IMR-90 (cell line): ENCODE results near the gene TNNC1. TPM values are rescaled to one million over a fixed set of nuclear protein-coding genes. Genes with fewer than 3 reads are reported as not detected.

Source experiments
- ATAC-seq: fragments of 200-7000 bp; cut with Tn5 transposase; 2 replicates; pipeline ENCODE4 v1.9.1; 2020; ENCODE audit warnings: low read depth, mild to moderate bottlenecking, moderate library complexity
- BruUV-seq: library from RNA; stranded (reverse); fragments of 400-500 nt; replicated peaks from 2 replicates; lab custom pipeline; 2021; lab: Mats Ljungman, UMichigan
- CTCF ChIA-PET: fragments of 300-600 bp; formaldehyde crosslinking; extraction: SDS; loops from one replicate; lab custom pipeline; 2021; ENCODE audit warnings: antibody characterized with exemption; lab: Yijun Ruan, JAX
- POLR2A ChIA-PET: fragments of 300-600 bp; sonication (Branson Sonifier 250); formaldehyde crosslinking; loops from one replicate; lab custom pipeline; 2022; ENCODE audit warnings: antibody characterized with exemption; ENCODE audit not compliant: unreplicated experiment; lab: Charles Lee
- DNase-seq: peaks from one replicate; pipeline ENCODE4 v3.0.0; 2013
- H2AFZ ChIP-seq: replicated peaks from 2 replicates; pipeline ENCODE3; 2013; ENCODE audit warnings: low read length, mild to moderate bottlenecking; ENCODE audit not compliant: poor library complexity
- H2AK5ac ChIP-seq: 2 replicates; pipeline ENCODE4 v1.6.1; 2013; ENCODE audit warnings: low read depth, low read length, inconsistent platforms
- H2AK9ac ChIP-seq: replicated peaks from 2 replicates; pipeline ENCODE3; 2013; ENCODE audit warnings: mild to moderate bottlenecking, low read depth, low read length, moderate library complexity; ENCODE audit not compliant: poor library complexity
- H2BK120ac ChIP-seq: 2 replicates; pipeline ENCODE4 v1.6.1; 2013; ENCODE audit warnings: low read depth, low read length, inconsistent platforms
- H2BK15ac ChIP-seq: 3 replicates; pipeline ENCODE4 v1.6.1; 2013; ENCODE audit warnings: low read depth, low read length, inconsistent platforms
- H2BK20ac ChIP-seq: 2 replicates; pipeline ENCODE4 v1.6.1; 2013; ENCODE audit warnings: low read depth, mild to moderate bottlenecking, inconsistent platforms, low read length, moderate library complexity
- H2BK5ac ChIP-seq: 2 replicates; pipeline ENCODE4 v1.6.1; 2013; ENCODE audit warnings: mild to moderate bottlenecking, low read depth, low read length, inconsistent platforms; ENCODE audit not compliant: poor library complexity, severe bottlenecking
- H3K14ac ChIP-seq: replicated peaks from 2 replicates; pipeline ENCODE4 v1.6.1; 2013; ENCODE audit warnings: low read depth, low read length, inconsistent platforms
- H3K18ac ChIP-seq: 2 replicates; pipeline ENCODE4 v1.6.1; 2013; ENCODE audit warnings: low read depth, low read length, control low read depth
- H3K23ac ChIP-seq: 2 replicates; pipeline ENCODE4 v1.6.1; 2013; ENCODE audit warnings: low read depth, low read length, inconsistent platforms
- H3K27ac ChIP-seq: 2 replicates; pipeline ENCODE4 v1.5.1; 2013; ENCODE audit warnings: mild to moderate bottlenecking, control low read depth, low read length; ENCODE audit not compliant: insufficient read depth
- H3K27me3 ChIP-seq: 2 replicates; pipeline ENCODE4 v1.6.1; 2013; ENCODE audit warnings: low read length; ENCODE audit not compliant: control insufficient read depth, insufficient read depth
- H3K36me3 ChIP-seq: 2 replicates; pipeline ENCODE4 v1.6.1; 2013; ENCODE audit warnings: low read length, mixed read lengths; ENCODE audit not compliant: control insufficient read depth, insufficient read depth
- H3K4ac ChIP-seq: 2 replicates; pipeline ENCODE4 v1.6.1; 2013; ENCODE audit warnings: low read depth, low read length, inconsistent platforms
- H3K4me1 ChIP-seq: 2 replicates; pipeline ENCODE4 v1.6.1; 2013; ENCODE audit warnings: low read length, mixed read lengths; ENCODE audit not compliant: control insufficient read depth, insufficient read depth
- H3K4me2 ChIP-seq: 2 replicates; pipeline ENCODE4 v1.6.1; 2013; ENCODE audit warnings: low read depth, mild to moderate bottlenecking, control low read depth, low read length, moderate library complexity
- H3K4me3 ChIP-seq: 2 replicates; pipeline ENCODE4 v1.5.1; 2013; ENCODE audit warnings: low read depth, mild to moderate bottlenecking, control low read depth, low read length, moderate library complexity; ENCODE audit not compliant: insufficient read depth
- H3K56ac ChIP-seq: 2 replicates; pipeline ENCODE4 v1.6.1; 2013; ENCODE audit warnings: low read length, inconsistent platforms; ENCODE audit not compliant: insufficient read depth; ENCODE audit errors: extremely low read depth
- H3K79me1 ChIP-seq, 2 experiments: 2 replicates each; pipeline ENCODE4 v1.6.1; 2013; ENCODE audit warnings: low read length in 2 of 2, inconsistent platforms in 1 of 2, low read depth in 1 of 2
- H3K9ac ChIP-seq: 2 replicates; pipeline ENCODE4 v1.6.1; 2013; ENCODE audit warnings: low read depth, low read length, control low read depth
- H3K9me1 ChIP-seq: 2 replicates; pipeline ENCODE4 v1.6.1; 2013; ENCODE audit warnings: low read length, inconsistent platforms; ENCODE audit not compliant: insufficient read depth
- H3K9me3 ChIP-seq: 2 replicates; pipeline ENCODE4 v1.6.1; 2013; ENCODE audit warnings: low read length; ENCODE audit not compliant: control insufficient read depth, insufficient read depth
- H4K20me1 ChIP-seq: 2 replicates; pipeline ENCODE4 v1.6.1; 2013; ENCODE audit warnings: low read length, inconsistent platforms; ENCODE audit not compliant: insufficient read depth
- H4K5ac ChIP-seq: 2 replicates; pipeline ENCODE4 v1.6.1; 2013; ENCODE audit warnings: mild to moderate bottlenecking, low read depth, low read length, control low read depth
- H4K8ac ChIP-seq, 2 experiments: 2 replicates each; pipeline ENCODE4 v1.6.1; 2013; ENCODE audit warnings: low read depth in 2 of 2, low read length in 2 of 2, control low read depth in 1 of 2, inconsistent platforms in 1 of 2
- H4K91ac ChIP-seq: 2 replicates; pipeline ENCODE4 v1.6.1; 2013; ENCODE audit warnings: low read depth, low read length, inconsistent platforms; ENCODE audit not compliant: insufficient read depth
- BHLHE40 ChIP-seq: fragments of 150-350 bp; IDR thresholded peaks from 2 replicates; pipeline ENCODE4 v1.6.1; 2016; ENCODE audit warnings: mild to moderate bottlenecking, low read depth, low read length
- CEBPB ChIP-seq: IDR thresholded peaks from 2 replicates; pipeline ENCODE4 v1.6.1; 2012; ENCODE audit warnings: low read depth, low read length, improper control_type of control experiment
- CHD1 ChIP-seq: IDR thresholded peaks from 2 replicates; pipeline ENCODE4 v1.6.1; 2012; ENCODE audit warnings: low read depth, low read length, improper control_type of control experiment
- ELK1 ChIP-seq: fragments of 150-350 bp; IDR thresholded peaks from 2 replicates; pipeline ENCODE4 v1.6.1; 2016; ENCODE audit warnings: low read depth, mild to moderate bottlenecking, low read length, moderate library complexity, borderline replicate concordance
- FOS ChIP-seq: fragments of 150-350 bp; IDR thresholded peaks from 2 replicates; pipeline ENCODE4 v1.6.1; 2016; ENCODE audit warnings: low read depth, low read length
- MAFK ChIP-seq: IDR thresholded peaks from 2 replicates; pipeline ENCODE4 v1.6.1; 2012; ENCODE audit warnings: low read depth, low read length, improper control_type of control experiment
- MAZ ChIP-seq: IDR thresholded peaks from 2 replicates; pipeline ENCODE4 v1.6.1; 2012; ENCODE audit warnings: low read depth, mild to moderate bottlenecking, low read length, improper control_type of control experiment, moderate library complexity, borderline replicate concordance
- MXI1 ChIP-seq: IDR thresholded peaks from 2 replicates; pipeline ENCODE4 v1.6.1; 2012; ENCODE audit warnings: low read depth, mild to moderate bottlenecking, low read length, moderate library complexity, borderline replicate concordance
- NFE2L2 ChIP-seq: fragments of 150-350 bp; IDR thresholded peaks from 2 replicates; pipeline ENCODE4 v1.6.1; 2016; ENCODE audit warnings: low read depth, mild to moderate bottlenecking, low read length
- POLR2A ChIP-seq: IDR thresholded peaks from 2 replicates; pipeline ENCODE4 v1.6.1; 2012; ENCODE audit warnings: mild to moderate bottlenecking, low read depth, low read length
- RAD21 ChIP-seq: IDR thresholded peaks from 2 replicates; pipeline ENCODE4 v1.6.1; 2012; ENCODE audit warnings: low read length, improper control_type of control experiment
- RCOR1 ChIP-seq: IDR thresholded peaks from 2 replicates; pipeline ENCODE4 v1.6.1; 2012; ENCODE audit warnings: mild to moderate bottlenecking, low read length, improper control_type of control experiment; ENCODE audit not compliant: insufficient replicate concordance
- RFX5 ChIP-seq: IDR thresholded peaks from 2 replicates; pipeline ENCODE4 v1.8.0; 2012; ENCODE audit warnings: low read depth, mild to moderate bottlenecking, low read length, moderate library complexity
- SMC3 ChIP-seq: fragments of 150-350 bp; IDR thresholded peaks from 2 replicates; pipeline ENCODE4 v1.6.1; 2016; ENCODE audit warnings: low read depth, mild to moderate bottlenecking, antibody characterized with exemption, low read length, moderate library complexity
- USF2 ChIP-seq: fragments of 150-350 bp; IDR thresholded peaks from 2 replicates; pipeline ENCODE4 v1.6.1; 2017; ENCODE audit warnings: mild to moderate bottlenecking, antibody characterized with exemption, low read length, low read depth
- WGBS, 2 experiments: methylation state at CpG; one replicate each; pipeline versions ENCODE4 v1.1.5 to v1.1.7; 2013; ENCODE audit warnings: missing lambda C conversion rate in 2 of 2; ENCODE audit not compliant: insufficient read length in 1 of 2; ENCODE audit errors: extremely low coverage in 2 of 2; 5-methylcytosine and 5-hydroxymethylcytosine counted together
- dilution Hi-C: fragments of 300-500 bp; cut with HindIII; formaldehyde crosslinking; loops from one replicate; pipeline ENCODE4 v1.14.3; 2018; ENCODE audit warnings: low sequenced_read_pairs; ENCODE audit not compliant: unreplicated experiment
- in situ Hi-C: fragments of 300-500 bp; cut with MboI; formaldehyde crosslinking; loops from 3 replicates; pipeline ENCODE4 v1.14.3; 2019; ENCODE audit warnings: low sequenced_read_pairs, inconsistent platforms, mixed read lengths
- intact Hi-C: fragments of 100-400 bp; cut with micrococcal nuclease; formaldehyde crosslinking; loops from 2 replicates; pipeline ENCODE4 v1.10.0; 2022
- polyA plus RNA-seq, 3 experiments: library from polyadenylated mRNA; depleted of rRNA; stranded (reverse); fragments of >200 nt; gene quantifications; 2 replicates each; pipeline ENCODE4 v1.2.3, GENCODE V29; 2012; ENCODE audit warnings: low replicate concordance in 1 of 3
- total RNA-seq: library from RNA; depleted of rRNA; stranded (reverse); fragments of >200 nt; gene quantifications from 2 replicates; pipeline ENCODE4 v1.2.3, GENCODE V29; 2012
- TF ChIP-seq, protein P1 (sequence below): conservative IDR thresholded peaks from 2 replicates; pipeline ENCODE4 v1.5.1; 2012; ENCODE audit warnings: mild to moderate bottlenecking, low read depth, low read length, improper control_type of control experiment

TNNC1 gene
- total and polyA plus RNA-seq, 2 of the 4 experiments (the other 2 are of a cell fraction), result 1.3 to 4.6 TPM

DNA sequence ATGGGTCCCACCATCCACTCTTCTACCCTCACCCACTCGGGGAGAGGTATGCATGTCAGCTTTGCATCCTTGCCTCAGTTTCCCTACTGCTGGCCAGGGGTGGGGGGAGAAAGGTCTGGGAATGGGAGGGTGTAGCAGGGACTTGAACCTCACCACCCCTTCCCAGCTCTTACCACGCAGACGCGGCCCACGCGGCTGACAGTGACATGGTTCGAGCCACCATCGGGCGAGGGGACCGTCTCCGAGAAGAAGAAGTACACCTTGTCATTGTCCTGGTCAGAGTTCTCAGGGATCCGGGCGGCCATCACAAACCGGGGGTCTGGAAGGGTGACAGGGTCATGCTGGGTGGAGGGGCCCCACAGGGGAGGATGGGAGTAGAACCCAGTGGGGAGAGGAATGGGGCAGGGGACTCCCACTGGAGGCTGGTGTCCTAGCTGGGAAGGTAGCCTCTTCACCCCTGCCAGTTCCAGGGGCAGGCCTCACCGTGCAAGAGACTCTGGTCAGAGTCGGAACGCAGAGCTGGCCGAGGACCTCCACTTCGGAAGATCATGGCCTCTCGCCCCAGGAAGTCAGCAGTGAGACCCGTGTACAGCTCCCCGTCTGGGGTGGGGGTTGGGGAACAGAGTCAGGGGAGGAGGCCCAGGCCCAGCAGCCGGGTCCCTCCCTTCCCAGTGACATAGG, 12.6 kb downstream of the TNNC1 start:
- no peaks in the 10 kb centered on the region for H3K9me3 ChIP-seq
- no peak for DNase-seq
- no peak overlapping the region for H3K4ac ChIP-seq
- no peaks in the 10 kb centered on the region for H3K27me3 ChIP-seq
- H2AFZ ChIP-seq, result no peak overlapping the region
- dilution Hi-C loops (no loop called here), intact Hi-C loops (no loop called here), in situ Hi-C loops (no loop called here)
- H2AK9ac ChIP-seq, result no peak overlapping the region
- ATAC-seq, result no peak
- H3K9me1 ChIP-seq, result no peaks in the 10 kb centered on the region
- ChIA-PET CTCF (no interaction called here), POLR2A (no interaction called here)
- H4K20me1 ChIP-seq, result no peaks in the 10 kb centered on the region; the same call in 1 of the 2 replicates
- no peak overlapping the region for H3K4me3 ChIP-seq
- no peak overlapping the region for H2BK120ac ChIP-seq
- WGBS, 2 experiments, result 90% methylated on average over 4 of the region's 23 CpGs; no CpG with 5 or more reads in 1 of the 2 experiments
- H3K9ac ChIP-seq, result no peak overlapping the region
- no peak overlapping the region for H3K56ac ChIP-seq
- H4K91ac ChIP-seq, result no peak overlapping the region
- H3K4me1 ChIP-seq, result peaks cover 8% of the 10 kb centered on the region; the same call in 1 of the 2 replicates
- H3K18ac ChIP-seq, result no peak overlapping the region
- H4K8ac ChIP-seq, result no peak overlapping the region
- H2BK20ac ChIP-seq, result no peak overlapping the region
- no peaks in the 10 kb centered on the region for H3K79me1 ChIP-seq
- no peak overlapping the region for H3K27ac ChIP-seq
- no peak overlapping the region for H3K4me2 ChIP-seq
- no peak for TF ChIP-seq POLR2A
- no peak for TF ChIP-seq MAZ
- TF ChIP-seq, protein P1, sequence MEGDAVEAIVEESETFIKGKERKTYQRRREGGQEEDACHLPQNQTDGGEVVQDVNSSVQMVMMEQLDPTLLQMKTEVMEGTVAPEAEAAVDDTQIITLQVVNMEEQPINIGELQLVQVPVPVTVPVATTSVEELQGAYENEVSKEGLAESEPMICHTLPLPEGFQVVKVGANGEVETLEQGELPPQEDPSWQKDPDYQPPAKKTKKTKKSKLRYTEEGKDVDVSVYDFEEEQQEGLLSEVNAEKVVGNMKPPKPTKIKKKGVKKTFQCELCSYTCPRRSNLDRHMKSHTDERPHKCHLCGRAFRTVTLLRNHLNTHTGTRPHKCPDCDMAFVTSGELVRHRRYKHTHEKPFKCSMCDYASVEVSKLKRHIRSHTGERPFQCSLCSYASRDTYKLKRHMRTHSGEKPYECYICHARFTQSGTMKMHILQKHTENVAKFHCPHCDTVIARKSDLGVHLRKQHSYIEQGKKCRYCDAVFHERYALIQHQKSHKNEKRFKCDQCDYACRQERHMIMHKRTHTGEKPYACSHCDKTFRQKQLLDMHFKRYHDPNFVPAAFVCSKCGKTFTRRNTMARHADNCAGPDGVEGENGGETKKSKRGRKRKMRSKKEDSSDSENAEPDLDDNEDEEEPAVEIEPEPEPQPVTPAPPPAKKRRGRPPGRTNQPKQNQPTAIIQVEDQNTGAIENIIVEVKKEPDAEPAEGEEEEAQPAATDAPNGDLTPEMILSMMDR, result no peak
- TF ChIP-seq BHLHE40, result no peak
- no peak for TF ChIP-seq FOS
- no peak for TF ChIP-seq CHD1
- TF ChIP-seq RCOR1, result no peak
- TF ChIP-seq RFX5, result no peak
- no peak for TF ChIP-seq SMC3
- TF ChIP-seq MXI1, result no peak
- TF ChIP-seq NFE2L2, result no peak
- TF ChIP-seq CEBPB, result no peak
- no peak for TF ChIP-seq MAFK
- TF ChIP-seq USF2, result no peak
- no peak for TF ChIP-seq ELK1
- no peak for TF ChIP-seq RAD21
- no peak overlapping the region for H2BK5ac ChIP-seq
- no TSS peak for BruUV-seq
- no peak overlapping the region for H4K5ac ChIP-seq
- no peak overlapping the region for H3K14ac ChIP-seq
- no peak overlapping the region for H2AK5ac ChIP-seq
- no peak overlapping the region for H2BK15ac ChIP-seq
- no peak overlapping the region for H3K23ac ChIP-seq
- H3K36me3 ChIP-seq, result no peaks in the 10 kb centered on the region
